CD14-positive monocyte (primary cell): Measurements from ENCODE around the gene GRM3. TPM values are rescaled to one million over a fixed set of nuclear protein-coding genes. Genes with fewer than 3 reads are reported as not detected.

Experiments
- DNase-seq, 3 donors: peaks; one replicate each; pipeline ENCODE4 v3.0.0-alpha.2; 2011 to 2022
- H2AFZ ChIP-seq: 2 replicates; pipeline ENCODE4 v1.6.0; 2012; ENCODE audit warnings: mild to moderate bottlenecking, low read depth, low read length, inconsistent platforms; ENCODE audit not compliant: insufficient read depth, poor library complexity, severe bottlenecking
- H3K27ac ChIP-seq, 2 donors: 1 replicate in 1 of 2; 2 replicates in 1 of 2; pipeline ENCODE4 v1.5.1; 2012 to 2013; ENCODE audit warnings: low read length in 2 of 2, control low read depth in 1 of 2, inconsistent platforms in 1 of 2, low read depth in 1 of 2, mild to moderate bottlenecking in 1 of 2
- H3K27me3 ChIP-seq, 2 donors: one replicate each; pipeline versions ENCODE4 v1.6.0 to v1.6.1; 2011 to 2013; ENCODE audit warnings: low read length in 2 of 2; ENCODE audit not compliant: control insufficient read depth in 2 of 2, insufficient read depth in 2 of 2
- H3K36me3 ChIP-seq, 2 donors: replicated peaks in 1 of 2; 1 replicate in 1 of 2; 2 replicates in 1 of 2; pipeline versions ENCODE4 v1.5.1 to v1.6.1; 2012 to 2013; ENCODE audit warnings: low read length in 2 of 2, control low read depth in 1 of 2, inconsistent platforms in 1 of 2, mild to moderate bottlenecking in 1 of 2; ENCODE audit not compliant: insufficient read depth in 2 of 2, control insufficient read depth in 1 of 2
- H3K4me1 ChIP-seq, 2 donors: 1 replicate in 1 of 2; 2 replicates in 1 of 2; pipeline versions ENCODE4 v1.5.1 to v1.6.1; 2012 to 2013; ENCODE audit warnings: low read length in 2 of 2, control low read depth in 1 of 2, inconsistent platforms in 1 of 2, mild to moderate bottlenecking in 1 of 2, moderate library complexity in 1 of 2; ENCODE audit not compliant: insufficient read depth in 2 of 2, control insufficient read depth in 1 of 2
- H3K4me2 ChIP-seq: replicated peaks from 2 replicates; pipeline ENCODE3; 2012; ENCODE audit warnings: low read length, moderate library complexity, mild to moderate bottlenecking; ENCODE audit not compliant: poor library complexity, severe bottlenecking; ENCODE audit errors: extremely low read depth
- H3K4me3 ChIP-seq, 3 experiments: fragments of 200-600 bp in 1 of 3; sonication (generic) in 1 of 3; replicated peaks in 1 of 3; 1 replicate in 2 of 3; 2 replicates in 1 of 3; pipeline ENCODE4 v1.5.1; 2011 to 2013; ENCODE audit warnings: low read length in 3 of 3, mild to moderate bottlenecking in 3 of 3, control low read depth in 2 of 3, low read depth in 2 of 3, inconsistent platforms in 1 of 3, moderate library complexity in 1 of 3
- H3K79me2 ChIP-seq: 2 replicates; pipeline ENCODE4 v1.6.0; 2012; ENCODE audit warnings: mild to moderate bottlenecking, control low read depth, inconsistent platforms, low read length, moderate library complexity; ENCODE audit not compliant: insufficient read depth
- H3K9ac ChIP-seq: 2 replicates; pipeline ENCODE4 v1.6.0; 2017; ENCODE audit warnings: low read length, mild to moderate bottlenecking; ENCODE audit not compliant: insufficient read depth, poor library complexity, severe bottlenecking
- H3K9me3 ChIP-seq, 2 donors: replicated peaks in 1 of 2; 1 replicate in 1 of 2; 2 replicates in 1 of 2; pipeline versions ENCODE4 v1.5.1 to v1.6.1; 2012 to 2013; ENCODE audit warnings: low read length in 2 of 2, control low read depth in 1 of 2; ENCODE audit not compliant: control insufficient read depth in 1 of 2, insufficient read depth in 1 of 2
- H4K20me1 ChIP-seq: 2 replicates; pipeline ENCODE4 v1.6.0; 2012; ENCODE audit warnings: mild to moderate bottlenecking, low read length, control low read depth, moderate library complexity; ENCODE audit not compliant: insufficient read depth
- H3K27ac Mint-ChIP-seq, 7 donors: one replicate each; pipeline ENCODE4 v1.8.0; 2020; ENCODE audit warnings: mild to moderate bottlenecking in 7 of 7, mixed read lengths in 7 of 7, moderate library complexity in 6 of 7, inconsistent platforms in 2 of 7
- H3K27me3 Mint-ChIP-seq, 3 donors: one replicate each; pipeline ENCODE4 v1.8.0; 2021 to 2022; ENCODE audit warnings: low read depth in 3 of 3, mild to moderate bottlenecking in 3 of 3, mixed read lengths in 3 of 3, moderate library complexity in 3 of 3, inconsistent platforms in 1 of 3
- H3K36me3 Mint-ChIP-seq, 2 donors: one replicate each; pipeline ENCODE4 v1.8.0; 2020; ENCODE audit warnings: mixed read lengths in 2 of 2, inconsistent platforms in 1 of 2, mild to moderate bottlenecking in 1 of 2
- H3K4me1 Mint-ChIP-seq: one replicate; pipeline ENCODE4 v1.8.0; 2020; ENCODE audit warnings: mild to moderate bottlenecking, mixed read lengths
- H3K4me3 Mint-ChIP-seq, 2 donors: one replicate each; pipeline ENCODE4 v1.8.0; 2020; ENCODE audit warnings: mild to moderate bottlenecking in 2 of 2, mixed read lengths in 2 of 2, moderate library complexity in 1 of 2
- H3K9me3 Mint-ChIP-seq, 7 donors: one replicate each; pipeline ENCODE4 v1.8.0; 2020 to 2022; ENCODE audit warnings: mixed read lengths in 7 of 7, mild to moderate bottlenecking in 6 of 7, moderate library complexity in 6 of 7, inconsistent platforms in 2 of 7
- CTCF ChIP-seq: fragments of 200-600 bp; IDR thresholded peaks from one replicate; pipeline ENCODE4 v1.8.0; 2022; ENCODE audit warnings: antibody characterized with exemption, mild to moderate bottlenecking
- WGBS: methylation state at CpG from one replicate; pipeline ENCODE4 v1.1.5; 2013; ENCODE audit warnings: missing lambda C conversion rate; ENCODE audit not compliant: insufficient coverage; 5-methylcytosine and 5-hydroxymethylcytosine counted together
- intact Hi-C, 2 donors: fragments of 100-400 bp; cut with micrococcal nuclease; formaldehyde crosslinking; loops; one replicate each; pipeline versions ENCODE4 v1.15.0 to v1.15.1; 2023
- polyA plus RNA-seq, 3 donors: library from polyadenylated mRNA; depleted of rRNA in 1 of 3; unstranded in 2 of 3; stranded (reverse) in 1 of 3; fragments of 300-500 nt in 2 of 3; fragments of >200 nt in 1 of 3; fragmentation: Illumina TruSeq in 2 of 3; gene quantifications; 1 replicate in 2 of 3; 2 replicates in 1 of 3; pipeline ENCODE4 v1.2.3, GENCODE V29; 2012 to 2021

The GRM3 gene
- polyA plus RNA-seq, 3 donors = not detected

- TF ChIP-seq CTCF = no peak
- no peaks in the 10 kb centered on the region for H3K79me2 ChIP-seq
- 91% methylated on average over 2 of the region's 3 CpGs for WGBS
- no peak overlapping the region for H3K27ac ChIP-seq
- H3K4me1 ChIP-seq = no peaks in the 10 kb centered on the region
- H3K36me3 ChIP-seq = no peaks in the 10 kb centered on the region
- H3K27me3 ChIP-seq = no peaks in the 10 kb centered on the region
- no peak overlapping the region for H3K4me2 ChIP-seq
- Mint-ChIP-seq H3K4me1 (no peaks in the 10 kb centered on the region), H3K9me3 (peaks cover 0 to 6% (median 0%) of the 10 kb centered on the region in 7 donors), H3K4me3 (no peak overlapping the region), H3K27ac (no peak overlapping the region), H3K36me3 (no peaks in the 10 kb centered on the region), H3K27me3 (peaks cover 0 to 2% (median 0%) of the 10 kb centered on the region in 3 donors)
- H3K4me3 ChIP-seq = no peak overlapping the region
- intact Hi-C loops = no loop called here
- H4K20me1 ChIP-seq = no peaks in the 10 kb centered on the region
- no peak overlapping the region for H3K9ac ChIP-seq
- no peak overlapping the region for H2AFZ ChIP-seq
- H3K9me3 ChIP-seq = no peaks in the 10 kb centered on the region
- DNase-seq = no peak
These were observed 207.9 kb downstream of the GRM3 start for GRCh38 chr7:86851566-86851965.

- Histone ChIP-seq H3K4me3 (no peak overlapping the region), H2AFZ (no peak overlapping the region), H3K9me3 (peaks cover 0 to 4% of the 10 kb centered on the region in 2 donors), H3K36me3 (no peaks in the 10 kb centered on the region), H3K4me2 (no peak overlapping the region), H3K27ac (no peak overlapping the region), H4K20me1 (no peaks in the 10 kb centered on the region), H3K4me1 (no peaks in the 10 kb centered on the region), H3K27me3 (no peaks in the 10 kb centered on the region), H3K79me2 (no peaks in the 10 kb centered on the region), H3K9ac (no peak overlapping the region)
- Mint-ChIP-seq H3K27ac (no peak overlapping the region), H3K4me1 (no peaks in the 10 kb centered on the region), H3K4me3 (no peak overlapping the region), H3K36me3 (no peaks in the 10 kb centered on the region), H3K27me3 (peaks cover 0 to 2% (median 1%) of the 10 kb centered on the region in 3 donors), H3K9me3 (peaks cover 0 to 9% (median 2%) of the 10 kb centered on the region in 7 donors)
- intact Hi-C loops = no loop called here
- DNase-seq = no peak
- no peak for TF ChIP-seq CTCF
- 100% methylated on average over 1 of the region's 2 CpGs for WGBS
These were observed 219.7 kb downstream of the GRM3 start for GRCh38 chr7:86863452-86863851.
